Stimulated activated CD8-positive, alpha-beta memory T cell treated with anti-CD3 and anti-CD28 coated beads, Interleukin-12 subunit alpha, Interleukin-12 subunit beta, amount 100 ng/mL, for 1 hour (primary cell): ENCODE measurements around the gene NAA60.
"Not testable (repeated sequence)": the region's sequence is repeated elsewhere in the genome, so short reads cannot be mapped to it uniquely, and the experiment has no call there.

ENCODE experiments used
- DNase-seq: peaks from one replicate; pipeline ENCODE4 v3.0.0-alpha.2; 2020; ENCODE audit warnings: low read depth

Gene NAA60

DNA sequence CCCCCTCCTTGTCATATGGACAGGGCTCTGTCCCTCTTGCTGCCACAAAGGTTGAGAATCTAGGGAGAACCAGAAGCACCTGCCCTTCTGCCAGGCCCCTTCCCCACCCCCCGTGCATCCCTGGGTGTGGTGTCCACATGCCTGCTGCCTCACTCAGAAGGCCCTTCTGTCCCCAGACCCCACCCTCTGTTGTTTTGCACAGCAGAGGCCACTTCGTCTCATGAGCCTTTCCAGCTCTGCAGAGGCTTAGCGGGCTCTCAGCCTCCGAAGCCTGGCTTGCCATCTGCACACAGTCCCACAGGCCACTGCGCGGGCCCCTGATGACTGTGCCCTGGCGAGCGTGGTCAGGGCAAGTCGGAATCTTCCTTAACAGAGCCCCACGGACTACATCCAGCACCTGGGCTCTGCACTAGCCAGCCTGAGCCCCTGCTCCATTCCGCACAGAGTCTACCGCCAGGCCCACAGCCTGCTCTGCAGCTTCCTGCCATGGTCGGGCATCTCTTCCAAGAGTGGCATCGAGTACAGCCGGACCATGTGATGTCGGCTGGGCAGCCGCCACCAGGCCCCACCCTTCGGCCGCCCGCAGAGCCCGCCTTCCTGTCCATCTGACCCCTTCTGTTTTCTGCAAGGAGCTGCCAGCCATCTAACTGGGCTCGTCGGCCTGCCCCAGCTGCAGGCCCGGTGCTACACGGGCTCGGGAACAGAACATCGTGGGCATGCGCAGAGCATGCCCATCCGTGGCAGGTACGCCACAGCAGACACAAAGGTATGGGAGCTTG lies 41.0 kb downstream of the NAA60 start:
- DNase-seq = no peak

DNA sequence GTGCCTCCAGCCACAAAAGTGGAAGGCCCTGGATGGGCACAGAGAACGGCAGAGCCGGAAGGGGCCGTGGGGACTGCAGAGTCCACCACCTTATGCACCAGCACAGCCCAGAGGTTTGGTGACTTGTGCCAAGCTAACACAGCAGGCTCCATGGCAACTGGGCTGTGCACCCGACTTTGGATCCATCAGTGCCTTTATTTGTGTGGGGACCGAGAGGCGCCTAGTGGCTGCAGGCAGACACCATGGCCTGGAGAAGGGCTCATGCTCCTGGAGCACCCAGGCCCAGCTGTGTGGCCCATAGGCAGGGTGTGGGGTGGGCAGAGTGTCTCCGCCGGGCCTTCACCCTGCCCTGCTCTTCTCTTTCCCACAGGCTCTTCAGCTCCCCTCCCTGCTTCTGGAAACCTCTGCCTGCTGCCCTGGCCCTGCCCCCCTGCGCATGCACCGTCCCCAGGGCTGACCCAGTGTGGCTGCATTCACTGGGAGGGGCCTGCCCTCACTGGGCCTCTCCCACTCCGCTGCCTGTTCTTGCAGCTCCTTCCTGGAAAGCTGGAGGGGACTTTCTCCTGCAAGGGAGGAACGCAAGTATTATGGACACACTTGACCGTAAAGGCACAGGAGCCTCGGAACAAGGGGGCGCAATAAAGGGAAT lies 41.7 kb downstream of the NAA60 start:
- no peak for DNase-seq

DNA sequence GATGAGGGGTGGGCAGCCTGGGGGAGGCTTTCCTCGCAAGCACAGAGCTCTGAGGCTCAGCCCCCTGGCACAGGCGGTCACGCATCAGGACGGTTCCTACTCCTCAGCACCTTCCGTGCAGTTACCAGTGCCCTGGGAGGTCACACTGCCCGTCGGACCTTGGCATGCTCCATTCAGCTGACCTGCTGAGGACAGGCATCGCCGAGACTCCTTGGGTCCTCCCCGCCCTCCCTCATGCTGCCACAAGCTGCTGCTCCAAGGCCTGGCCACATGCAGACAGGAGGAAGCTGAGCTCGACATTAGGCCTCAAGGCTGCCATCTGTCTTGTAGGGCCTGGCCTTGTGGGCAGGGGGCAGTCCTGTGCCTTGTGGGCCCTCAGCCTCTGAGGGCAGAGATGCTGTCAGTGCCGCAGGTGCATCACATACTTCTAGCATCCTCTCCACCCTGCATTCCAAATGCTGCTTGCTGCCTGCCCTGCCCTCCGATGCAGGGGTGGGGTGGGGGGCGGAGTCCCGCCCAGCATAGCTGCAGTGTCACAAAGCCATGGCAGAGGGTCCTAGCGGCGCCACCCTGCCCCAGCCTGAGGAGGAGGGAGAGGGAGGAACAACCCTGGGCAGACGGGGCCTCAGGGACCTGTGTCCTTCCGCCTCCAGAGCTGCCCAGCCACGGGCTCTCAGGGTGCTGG lies 42.5 kb downstream of the NAA60 start:
- no peak for DNase-seq

DNA sequence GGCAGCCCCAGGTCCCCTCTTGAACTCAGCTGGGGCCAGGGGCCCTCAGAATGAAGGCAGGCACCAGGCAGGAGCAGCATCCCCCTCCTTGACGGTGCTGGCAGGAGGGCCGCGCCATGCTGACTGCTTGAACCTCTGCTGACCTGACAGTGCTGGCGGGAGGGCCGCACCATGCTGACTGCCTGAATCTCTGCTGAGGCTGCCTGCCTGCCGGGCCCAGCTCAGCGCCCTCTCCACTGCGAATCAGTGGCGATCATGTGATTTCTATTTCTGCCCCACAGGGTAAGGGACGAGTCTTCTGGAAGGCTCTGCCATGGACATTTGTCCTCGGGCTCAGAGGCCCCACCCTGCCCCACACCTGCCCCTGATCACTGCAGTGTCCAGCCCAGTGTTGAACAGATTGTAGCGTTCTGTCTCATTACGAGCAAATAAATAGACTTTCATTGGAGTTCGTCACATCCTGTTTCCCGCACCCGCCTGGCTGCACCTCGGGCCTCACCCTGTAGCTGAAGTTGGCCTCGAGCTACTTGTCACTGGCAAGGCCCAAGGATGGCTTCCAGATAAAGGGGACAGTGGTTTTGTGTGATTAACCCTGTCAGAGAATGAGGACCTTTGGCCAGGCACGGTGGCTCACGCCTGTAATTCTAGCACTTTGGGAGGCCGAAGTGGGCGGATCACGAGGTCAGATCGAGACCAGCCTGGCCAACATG lies 43.2 kb downstream of the NAA60 start:
- no peak for DNase-seq

DNA sequence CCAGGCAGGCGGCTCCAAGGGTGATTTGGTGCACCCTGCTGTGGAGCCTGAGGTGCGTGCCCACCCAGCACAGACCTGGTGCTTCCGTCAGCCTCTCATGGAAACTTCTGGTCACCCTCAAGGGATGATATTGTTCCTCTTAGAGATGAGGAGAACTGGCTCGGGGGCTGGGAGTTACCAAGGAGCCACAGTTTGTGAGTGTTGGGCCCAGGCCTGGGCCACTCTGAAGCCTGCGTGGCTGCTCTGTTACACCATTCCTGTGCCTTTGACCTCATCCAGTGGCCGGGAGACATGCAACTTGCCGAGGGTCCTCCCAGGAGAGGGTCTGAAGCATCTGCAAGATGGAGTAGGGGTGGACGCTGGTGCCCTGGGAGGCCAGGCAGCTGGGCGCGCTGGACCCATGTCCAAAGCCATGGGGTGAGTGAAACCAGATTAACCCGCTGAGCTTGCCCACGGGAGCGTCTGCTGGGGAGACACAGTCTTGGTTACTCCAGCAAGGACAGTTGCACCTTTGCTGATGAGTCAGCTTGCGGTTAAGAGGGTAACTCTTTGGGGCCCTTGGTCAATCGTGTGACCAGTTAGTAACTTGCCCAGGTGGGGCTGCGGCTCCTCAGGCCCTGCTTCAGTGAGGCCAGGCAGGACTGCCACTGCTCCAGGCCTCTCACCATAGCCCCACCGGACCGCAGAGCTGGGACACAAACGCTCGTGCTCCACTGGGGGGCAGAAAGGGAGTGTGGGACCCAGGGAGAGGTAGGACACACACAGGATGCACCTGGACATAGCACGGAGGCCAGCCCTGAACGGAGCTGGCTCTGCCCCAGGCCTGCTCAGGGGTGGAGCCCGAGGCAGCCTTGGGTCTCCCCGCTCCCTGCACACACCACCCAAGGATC lies 44.3 kb downstream of the NAA60 start:
- no peak for DNase-seq

DNA sequence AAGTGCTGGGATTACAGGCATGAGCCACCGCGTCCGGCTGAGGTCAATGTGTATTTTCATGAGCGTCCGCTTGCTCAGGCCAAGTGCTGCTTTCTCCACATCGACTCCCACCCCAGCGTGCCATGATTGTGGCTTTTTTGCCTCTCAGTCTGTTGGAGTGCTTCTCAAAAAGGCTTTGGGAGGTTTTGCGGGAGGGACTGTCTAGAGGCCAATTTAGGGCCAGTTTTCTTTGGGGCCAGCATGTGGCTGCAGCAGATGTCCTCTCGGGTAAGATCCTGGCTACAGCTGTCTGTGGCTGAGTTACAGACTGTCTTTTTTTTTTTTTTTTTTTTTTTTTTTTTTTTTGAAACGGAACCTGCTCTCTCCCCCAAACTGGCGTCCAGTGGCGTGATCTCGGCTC lies 45.3 kb downstream of the NAA60 start:
- DNase-seq = no peak

DNA sequence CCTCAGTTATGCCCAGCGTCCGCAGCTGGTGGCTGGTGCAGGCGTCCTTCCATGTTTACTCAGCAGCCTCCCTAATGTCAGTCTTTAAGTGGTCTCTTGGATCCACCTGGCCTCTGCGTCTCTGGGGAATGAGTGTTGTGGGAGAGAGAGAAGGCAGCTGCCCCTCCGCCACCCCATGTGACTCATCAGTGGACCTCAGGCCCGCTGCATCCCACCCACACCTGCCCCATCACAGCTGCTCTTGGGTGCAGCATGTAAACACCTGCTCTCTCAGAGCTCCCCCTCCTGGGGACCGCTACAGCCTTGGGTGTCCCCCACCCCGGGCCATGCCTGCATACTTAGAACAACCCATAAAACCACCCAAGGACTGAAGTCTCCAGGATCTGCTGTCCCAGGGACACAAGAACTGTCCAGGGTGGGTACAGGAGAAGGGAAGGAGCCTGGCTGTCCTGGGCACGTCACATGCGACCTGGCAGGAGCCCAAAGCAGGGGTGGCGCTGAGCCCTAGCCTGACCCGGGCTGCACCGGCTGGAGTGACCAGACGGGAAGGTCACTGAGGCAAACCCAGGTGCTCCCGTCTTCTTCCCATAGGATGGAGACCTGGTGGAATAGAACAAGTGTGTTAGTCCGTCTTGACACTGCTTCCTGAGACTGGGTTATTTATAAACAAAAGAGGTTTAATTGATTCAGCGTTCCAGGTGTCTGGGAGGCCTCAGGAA lies 47.6 kb downstream of the NAA60 start:
- DNase-seq = no peak

DNA sequence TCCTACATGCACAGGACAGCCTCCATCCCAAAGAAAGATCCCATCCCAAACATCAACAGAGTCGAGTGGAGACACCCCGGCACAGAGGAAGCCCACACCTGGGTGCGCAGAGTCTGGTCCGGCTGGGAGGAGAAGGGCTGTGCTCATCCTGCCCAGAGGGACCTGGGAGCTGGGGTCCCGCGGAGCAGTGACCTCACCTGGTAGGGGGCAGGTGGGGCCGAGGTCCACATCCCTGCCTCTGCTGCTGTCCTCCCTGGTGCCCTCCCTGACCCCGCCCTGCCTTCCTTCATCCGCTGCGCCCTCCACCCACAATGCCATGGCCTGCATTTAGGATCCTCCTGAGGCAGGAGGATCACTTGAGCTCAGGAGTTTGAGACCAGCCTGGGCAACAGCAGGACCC lies 48.9 kb downstream of the NAA60 start:
- DNase-seq = no peak

DNA sequence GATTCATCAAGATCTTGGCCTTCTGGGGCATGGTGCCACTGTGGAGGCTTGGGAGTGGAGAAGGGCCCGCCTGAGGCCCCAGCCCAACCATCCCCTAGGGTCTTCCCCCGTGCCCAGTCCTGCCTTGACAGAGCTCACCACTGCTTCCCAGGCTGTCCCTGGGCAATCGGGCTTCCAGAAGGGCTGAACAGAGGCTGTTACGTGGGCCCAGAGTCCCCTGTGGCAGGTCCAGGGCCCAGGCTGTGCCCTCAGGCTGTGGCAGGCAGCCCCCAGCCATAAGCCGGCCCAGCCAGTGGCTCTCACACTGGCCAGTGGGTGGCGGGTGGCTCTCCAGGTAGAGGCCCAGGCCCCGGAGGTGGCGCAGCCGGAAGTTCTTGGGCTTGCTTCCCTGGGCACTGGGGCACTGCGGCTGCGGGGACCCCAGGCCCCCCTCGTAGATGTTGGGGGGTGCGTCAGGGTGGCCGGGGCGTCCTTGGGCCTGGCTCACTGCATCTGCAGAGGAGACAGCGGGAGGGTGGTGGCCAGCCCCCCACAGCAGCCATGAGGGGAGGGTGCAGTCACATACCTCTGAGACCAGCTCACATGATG lies 51.0 kb downstream of the NAA60 start:
- DNase-seq = no peak

DNA sequence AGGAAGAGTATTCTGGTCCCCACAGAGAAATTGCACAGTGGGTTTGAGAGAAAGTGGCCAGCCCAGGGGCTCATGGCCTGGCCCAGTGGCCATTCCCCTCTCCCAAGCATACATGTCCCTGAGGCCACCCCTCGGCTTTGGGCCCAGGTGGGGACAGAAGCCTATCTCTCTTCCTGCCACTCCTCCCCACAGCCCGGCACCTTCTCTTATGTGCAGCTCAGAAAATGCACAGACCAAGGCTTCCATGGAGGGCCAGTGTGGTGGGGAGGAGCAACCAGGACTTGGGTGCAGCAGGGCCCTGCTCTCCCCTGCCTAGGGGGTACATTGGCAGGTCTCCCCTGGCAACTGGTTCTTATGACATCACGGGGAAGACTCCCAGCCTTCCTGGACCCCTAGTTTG lies 51.7 kb downstream of the NAA60 start, which contains the start of gene C16orf90:
TSS of gene C16orf90 (minus strand) at position 314 of the 400 bp plus-strand sequence. CDS start at position 246, 68 bp downstream.
- no peak for DNase-seq

DNA sequence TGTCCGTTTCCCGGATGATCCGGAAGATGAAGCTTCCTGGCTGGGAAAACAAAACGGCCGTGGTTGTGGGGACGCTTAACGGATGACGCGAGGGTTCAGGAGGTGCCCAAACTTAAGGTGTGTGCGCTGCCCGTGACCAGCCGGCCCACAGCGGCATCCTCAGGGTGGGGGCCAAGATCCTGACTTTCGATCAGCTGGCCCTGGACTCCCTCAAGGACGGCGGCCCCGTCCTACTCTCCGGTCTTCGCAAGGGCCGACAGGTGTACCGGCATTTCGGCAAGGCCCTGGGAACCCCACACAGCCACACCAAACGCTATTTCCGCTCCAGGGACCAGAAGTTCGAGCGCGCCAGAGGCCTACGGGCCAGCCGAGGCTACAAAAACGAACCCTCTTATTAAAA lies 52.9 kb downstream of the NAA60 start:
- DNase-seq = no peak

DNA sequence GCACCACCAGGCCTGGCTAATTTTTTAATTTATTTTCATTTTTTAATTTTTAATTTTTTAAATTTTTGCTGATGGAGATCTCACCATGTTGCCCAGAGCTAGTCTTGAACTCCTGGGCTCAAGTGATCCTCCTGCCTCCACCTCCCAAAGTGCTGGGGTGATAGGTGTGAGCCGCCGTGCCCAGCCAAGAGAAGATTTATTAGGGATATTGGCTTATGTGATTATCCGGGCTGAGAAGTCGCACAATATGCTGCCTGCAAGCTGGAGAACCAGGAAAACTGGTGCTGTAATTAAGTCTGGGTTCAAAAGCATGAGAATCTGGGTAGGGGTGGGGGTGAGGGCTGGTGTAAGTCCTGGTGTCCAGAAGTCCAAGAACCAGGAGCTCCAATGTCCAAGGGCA lies 54.3 kb downstream of the NAA60 start:
- DNase-seq = no peak

DNA sequence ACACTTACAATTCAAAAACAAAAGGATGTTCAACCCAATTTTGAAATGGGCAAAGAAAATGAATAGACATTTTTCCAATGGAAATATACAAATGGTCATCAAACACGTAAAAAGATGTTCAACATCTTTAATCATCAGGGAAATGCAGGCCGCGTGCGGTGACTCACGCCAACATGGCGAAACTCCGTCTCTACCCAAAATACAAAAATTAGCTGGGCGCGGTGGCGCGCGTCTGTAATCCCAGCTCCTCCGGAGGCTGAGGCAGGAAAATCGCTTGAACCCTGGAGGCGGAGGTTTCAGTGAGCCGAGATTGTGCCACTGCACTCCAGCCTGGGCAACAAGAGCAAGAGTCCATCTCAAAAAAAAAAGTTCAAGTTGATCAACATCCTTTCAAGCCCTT lies 55.5 kb downstream of the NAA60 start:
- DNase-seq = no peak

DNA sequence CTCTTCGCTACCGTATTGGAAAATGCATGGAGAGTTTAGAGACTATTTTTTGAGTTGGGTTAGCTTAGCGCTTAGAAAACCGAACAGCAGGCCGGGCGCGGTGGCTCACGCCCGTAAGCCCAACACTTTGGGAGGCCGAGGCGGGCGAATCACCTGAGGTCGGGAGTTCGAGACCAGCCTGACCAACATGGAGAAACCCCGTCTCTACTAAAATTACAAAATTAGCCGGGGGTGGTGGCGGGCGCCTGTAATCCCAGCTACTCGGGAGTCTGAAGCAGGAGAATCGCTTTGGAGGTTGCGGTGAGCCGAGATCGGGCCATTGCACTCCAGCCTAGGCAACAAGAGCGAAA lies 57.9 kb downstream of the NAA60 start:
- not testable (repeated sequence) for DNase-seq

DNA sequence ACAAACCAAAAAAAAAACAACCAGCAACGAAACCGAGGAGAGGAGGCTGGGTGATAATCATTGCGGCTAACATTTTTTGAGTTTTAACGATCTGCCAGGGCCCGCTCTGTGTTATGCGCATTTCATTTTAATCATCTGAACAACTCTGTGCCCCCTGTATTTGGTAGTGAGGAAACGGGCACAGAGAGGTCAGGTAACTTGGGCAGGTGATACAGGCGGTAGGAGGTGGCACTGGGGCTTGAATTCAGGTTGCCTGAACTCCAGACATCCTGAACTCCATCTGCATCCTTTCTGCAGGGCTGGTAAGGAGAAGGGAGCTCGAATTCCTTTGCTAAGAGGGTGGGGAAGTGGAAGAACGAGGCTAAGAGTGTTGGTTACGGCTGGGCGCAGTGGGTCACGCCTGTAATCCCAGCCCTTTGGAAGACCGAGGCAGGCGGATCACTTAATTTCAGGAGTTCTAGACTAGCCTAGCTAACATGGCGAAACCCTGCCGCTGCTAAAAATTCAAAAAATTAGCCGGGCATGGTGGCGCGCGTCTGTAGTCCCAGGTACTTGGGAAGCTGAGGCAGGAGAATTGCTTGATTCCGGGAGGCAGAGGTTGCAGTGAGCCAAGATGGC lies 58.4 kb downstream of the NAA60 start:
- no peak for DNase-seq

DNA sequence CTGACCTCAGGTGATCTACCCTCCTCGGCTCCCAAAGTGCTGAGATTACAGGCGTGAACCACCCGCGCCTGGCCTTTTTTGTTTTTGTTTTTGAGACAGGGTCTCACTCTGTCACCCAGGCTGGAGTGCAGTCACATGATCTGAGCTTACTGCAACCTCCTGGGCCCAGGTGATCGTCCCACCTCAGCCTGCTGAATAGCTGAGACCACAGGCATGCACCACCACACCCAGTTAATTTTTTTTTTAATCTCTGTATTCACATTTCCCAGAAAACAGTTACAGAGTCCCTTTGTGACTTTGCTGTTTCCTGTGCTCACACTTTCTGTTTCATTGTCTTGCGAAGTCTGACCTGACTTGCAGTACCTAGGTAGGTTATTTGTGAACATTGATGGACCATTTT lies 60.0 kb downstream of the NAA60 start:
- no peak for DNase-seq

DNA sequence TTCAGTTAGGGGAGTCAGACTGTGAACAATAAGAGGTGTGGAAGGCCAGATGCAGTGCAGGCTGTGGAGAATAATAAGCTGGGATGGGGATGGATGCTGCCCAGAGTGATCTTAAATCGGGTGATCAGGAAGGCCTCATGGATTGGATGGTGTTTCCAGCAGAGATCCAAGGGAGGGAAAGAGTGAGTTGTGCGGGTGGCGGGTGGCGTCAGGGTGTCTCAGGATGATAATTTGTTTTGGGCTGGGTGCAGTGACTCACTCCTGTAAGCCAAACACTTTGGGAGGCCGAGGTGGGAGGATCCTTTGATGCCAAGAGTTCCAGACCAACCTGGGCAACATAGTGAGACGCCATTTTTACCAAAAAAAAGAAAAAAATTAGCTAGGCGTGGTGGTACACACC lies 65.3 kb downstream of the NAA60 start:
- DNase-seq = no peak

DNA sequence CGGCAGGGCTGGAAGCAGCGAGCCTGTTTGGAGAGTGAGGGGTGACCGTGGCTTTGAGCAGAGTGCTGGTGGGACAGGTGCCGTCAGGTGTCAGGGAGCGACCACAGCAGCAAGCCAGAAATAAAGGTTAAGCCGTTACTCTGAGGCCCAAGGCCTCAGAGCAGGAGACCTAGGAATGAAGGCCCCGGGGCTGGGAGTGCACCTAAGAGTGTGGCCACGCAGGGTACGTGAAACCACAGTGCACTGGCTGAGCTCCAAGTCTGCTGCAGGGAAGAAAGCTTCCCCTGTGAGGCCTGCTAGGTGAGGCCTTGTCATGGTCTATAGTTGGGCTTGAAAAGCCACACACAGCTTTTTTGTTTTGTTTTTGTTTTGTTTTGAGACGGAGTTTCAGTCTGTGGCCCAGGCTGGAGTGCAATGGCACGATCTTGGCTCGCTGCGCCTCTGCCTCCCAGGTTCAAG lies 66.0 kb downstream of the NAA60 start:
- peak; percentile 47 for DNase-seq

DNA sequence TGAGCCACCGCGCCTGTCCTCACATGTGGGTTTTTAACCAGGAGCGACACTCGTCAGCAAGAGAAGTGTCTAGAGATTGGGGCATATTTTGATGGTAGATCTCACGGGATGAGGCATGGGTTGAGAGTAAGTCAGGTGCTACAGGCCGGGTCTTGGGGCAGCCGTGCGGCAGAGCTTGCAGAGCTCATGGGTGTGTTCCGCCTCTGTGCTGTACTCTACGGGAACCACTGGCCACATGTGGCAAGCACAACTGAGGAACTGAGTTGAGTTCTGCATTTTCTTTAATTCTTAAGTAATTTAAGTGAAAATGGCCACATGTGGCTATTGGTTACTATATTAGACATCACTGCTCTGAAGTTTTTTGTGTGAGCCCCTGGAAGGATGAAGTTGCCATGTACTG lies 66.9 kb downstream of the NAA60 start:
- no peak for DNase-seq
